Measurements from ENCODE around the gene UPK3A.
"Not testable (repeated sequence)": the region's sequence is repeated elsewhere in the genome, so short reads cannot be mapped to it uniquely, and the experiment has no call there.

DNA sequence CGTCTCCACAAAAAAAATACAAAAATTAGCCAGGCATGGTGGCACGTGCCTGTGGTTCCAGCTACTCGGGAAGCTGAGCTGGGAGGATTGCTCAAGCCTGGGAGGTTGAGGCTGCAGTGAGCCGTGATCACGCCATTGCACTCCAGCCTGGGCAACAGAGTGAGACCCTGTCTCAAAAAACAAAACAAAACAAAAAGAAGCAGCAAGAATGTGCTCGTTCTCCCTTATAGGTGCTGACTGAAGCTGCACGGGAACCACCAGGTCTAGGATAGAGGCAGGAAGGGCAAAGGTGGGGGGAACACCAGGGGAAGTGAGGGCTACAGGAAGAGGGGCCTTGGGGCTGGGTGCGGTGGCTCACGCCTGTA lies 24.4 kb upstream of the UPK3A start:
- TF ChIP-seq POLR2A (IDR thresholded peaks at IDR 0.05; ENCODE audit: low read depth); POLR2AphosphoS5 (IDR thresholded peaks at IDR 0.05): not testable (repeated sequence)
